Measurements from ENCODE around the gene TPST1. TPM values are rescaled to one million over a fixed set of nuclear protein-coding genes. Genes with fewer than 3 reads are reported as not detected.

The TPST1 gene
- total RNA-seq, 2 experiments from 2014 or later, result 1.9 to 2.6 TPM

- Histone ChIP-seq H3K27ac (ENCODE audit: low read depth in 1 of 2, low read length in 2 of 2) (no peak overlapping the region), H3K4me3 (ENCODE audit: low read length) (no peak overlapping the region), H3K36me3 (ENCODE audit: insufficient read depth, low read length) (no peaks in the 10 kb centered on the region), H3K9me3 (ENCODE audit: control insufficient read depth in 1 of 2, insufficient read depth in 1 of 2, low read length in 2 of 2) (peaks cover 0 to 4% of the 10 kb centered on the region in 2 experiments), H3K27me3 (ENCODE audit: control insufficient read depth in 1 of 2, insufficient read depth in 2 of 2, low read length in 2 of 2) (no peaks in the 10 kb centered on the region), H3K4me1 (ENCODE audit: insufficient read depth, low read length) (no peaks in the 10 kb centered on the region)
- ATAC-seq (ENCODE audit: poor library complexity), result no peak
- DNase-seq, result no peak
- no peaks in the 10 kb centered on the region for H3K9me3 Mint-ChIP-seq
- peaks cover 4% of the 10 kb centered on the region for H3K27me3 Mint-ChIP-seq
- no peak overlapping the region for H3K27ac Mint-ChIP-seq
- H3K4me3 Mint-ChIP-seq, result no peak overlapping the region
- POLR2A ChIA-PET, result no interaction called here
- CTCF ChIA-PET, result no interaction called here
- no peak for TF ChIP-seq CTCF (IDR thresholded peaks at IDR 0.05)
- no peaks in the 10 kb centered on the region for H3K4me1 Mint-ChIP-seq (ENCODE audit: low read depth)
- no peaks in the 10 kb centered on the region for H3K36me3 Mint-ChIP-seq (ENCODE audit: low read depth)
- intact Hi-C loops (cut with DNase I, micrococcal nuclease), result no loop called here
Measured at GRCh38 chr7:66183700-66184099, 21.4 kb upstream of the TPST1 start.

- no peak overlapping the region for H3K4me3 ChIP-seq (ENCODE audit: low read length)
- H3K4me1 ChIP-seq (ENCODE audit: insufficient read depth, low read length), result no peaks in the 10 kb centered on the region
- intact Hi-C loops (cut with DNase I, micrococcal nuclease), result no loop called here
- H3K27ac ChIP-seq (ENCODE audit: low read depth in 1 of 2, low read length in 2 of 2), result no peak overlapping the region
- CTCF ChIA-PET, result no interaction called here
- Mint-ChIP-seq H3K36me3 (ENCODE audit: low read depth) (no peaks in the 10 kb centered on the region), H3K27me3 (peaks cover 5% of the 10 kb centered on the region), H3K9me3 (no peaks in the 10 kb centered on the region), H3K4me1 (ENCODE audit: low read depth) (no peaks in the 10 kb centered on the region), H3K4me3 (no peak overlapping the region), H3K27ac (no peak overlapping the region)
- no peaks in the 10 kb centered on the region for H3K27me3 ChIP-seq (ENCODE audit: control insufficient read depth in 1 of 2, insufficient read depth in 2 of 2, low read length in 2 of 2)
- DNase-seq (no peak), ATAC-seq (ENCODE audit: poor library complexity) (no peak)
- TF ChIP-seq CTCF (IDR thresholded peaks at IDR 0.05), result no peak
- no peaks in the 10 kb centered on the region for H3K36me3 ChIP-seq (ENCODE audit: insufficient read depth, low read length)
- H3K9me3 ChIP-seq (ENCODE audit: control insufficient read depth in 1 of 2, insufficient read depth in 1 of 2, low read length in 2 of 2), result peaks cover 0 to 4% of the 10 kb centered on the region in 2 experiments
- POLR2A ChIA-PET, result no interaction called here
Measured at GRCh38 chr7:66185680-66186187, 19.4 kb upstream of the TPST1 start.

- Mint-ChIP-seq H3K27ac (no peak overlapping the region), H3K9me3 (no peaks in the 10 kb centered on the region), H3K4me1 (ENCODE audit: low read depth) (no peaks in the 10 kb centered on the region), H3K27me3 (peaks cover 5% of the 10 kb centered on the region), H3K4me3 (no peak overlapping the region), H3K36me3 (ENCODE audit: low read depth) (no peaks in the 10 kb centered on the region)
- H3K27ac ChIP-seq (ENCODE audit: low read depth in 1 of 2, low read length in 2 of 2), result no peak overlapping the region
- H3K27me3 ChIP-seq (ENCODE audit: control insufficient read depth in 1 of 2, insufficient read depth in 2 of 2, low read length in 2 of 2), result no peaks in the 10 kb centered on the region
- peaks cover 0 to 4% of the 10 kb centered on the region in 2 experiments for H3K9me3 ChIP-seq (ENCODE audit: control insufficient read depth in 1 of 2, insufficient read depth in 1 of 2, low read length in 2 of 2)
- POLR2A ChIA-PET, result no interaction called here
- intact Hi-C loops (cut with DNase I, micrococcal nuclease), result no loop called here
- TF ChIP-seq CTCF (IDR thresholded peaks at IDR 0.05), result no peak
- no peak for DNase-seq
- CTCF ChIA-PET, result no interaction called here
- H3K4me1 ChIP-seq (ENCODE audit: insufficient read depth, low read length), result no peaks in the 10 kb centered on the region
- no peaks in the 10 kb centered on the region for H3K36me3 ChIP-seq (ENCODE audit: insufficient read depth, low read length)
- no peak for ATAC-seq (ENCODE audit: poor library complexity)
- H3K4me3 ChIP-seq (ENCODE audit: low read length), result no peak overlapping the region
Measured at GRCh38 chr7:66186991-66187390, 18.1 kb upstream of the TPST1 start.

Measured in CD4-positive, alpha-beta T cell (primary cell).